Body of pancreas (tissue), 4 donors: ENCODE data around the gene CASP8AP2.

Source experiments
- CTCF ChIP-seq, 7 experiments: fragments of 450-650 bp in 4 of 7; fragments of 200-600 bp in 3 of 7; sonication (generic) in 3 of 7; IDR thresholded peaks; one replicate each; pipeline ENCODE4 v1.5.1; 2016 to 2019; ENCODE audit warnings: antibody characterized with exemption in 7 of 7
- POLR2A ChIP-seq, 3 donors: fragments of 450-650 bp; IDR thresholded peaks; one replicate each; pipeline ENCODE4 v1.6.1; 2016; ENCODE audit warnings: antibody characterized with exemption in 3 of 3, mild to moderate bottlenecking in 2 of 3

- TF ChIP-seq CTCF (IDR thresholded peaks at IDR 0.05) (no peak), POLR2A (IDR thresholded peaks at IDR 0.05) (no peak)
These were observed 23.4 kb downstream of the CASP8AP2 start for GRCh38 chr6:89853068-89853467.
